Naive thymus-derived CD4-positive, alpha-beta T cell (primary cell): ENCODE measurements around the gene BBS12. TPM values are rescaled to one million over a fixed set of nuclear protein-coding genes. Genes with fewer than 3 reads are reported as not detected.

ENCODE experiments used
- ATAC-seq: fragments of 150-1000 bp; cut with Tn5 transposase; 2 replicates; pipeline ENCODE4 v1.10.0; 2021; ENCODE audit warnings: mild to moderate bottlenecking, moderate library complexity
- CTCF ChIA-PET: fragments of 350-600 bp; sonication (Branson Sonifier 250); formaldehyde crosslinking; loops from one replicate; lab custom pipeline; 2021; ENCODE audit warnings: antibody characterized with exemption; lab: Charles Lee
- POLR2A ChIA-PET: fragments of 350-600 bp; sonication (Branson Sonifier 250); formaldehyde crosslinking; loops from one replicate; lab custom pipeline; 2021; ENCODE audit warnings: antibody characterized with exemption, inconsistent platforms; lab: Charles Lee
- DNase-seq, 9 donors: peaks; one replicate each; pipeline versions ENCODE4 v3.0.0 to v3.0.0-alpha.2; 2020 to 2022; ENCODE audit warnings: mixed read lengths in 1 of 9
- H3K27ac ChIP-seq: one replicate; pipeline ENCODE4 v1.7.0; 2013; ENCODE audit warnings: mild to moderate bottlenecking, low read depth, low read length, moderate library complexity
- H3K27me3 ChIP-seq, 2 donors: one replicate each; pipeline ENCODE4 v1.7.0; 2013; ENCODE audit warnings: low read length in 2 of 2, mild to moderate bottlenecking in 2 of 2, moderate library complexity in 2 of 2; ENCODE audit not compliant: control insufficient read depth in 2 of 2, insufficient read depth in 2 of 2
- H3K36me3 ChIP-seq, 3 experiments: 1 replicate in 2 of 3; 2 replicates in 1 of 3; pipeline ENCODE4 v1.7.0; 2013; ENCODE audit warnings: low read length in 3 of 3, mild to moderate bottlenecking in 3 of 3, moderate library complexity in 1 of 3; ENCODE audit not compliant: insufficient read depth in 3 of 3, control insufficient read depth in 2 of 3
- H3K4me1 ChIP-seq, 2 donors: one replicate each; pipeline ENCODE4 v1.7.0; 2013; ENCODE audit warnings: low read length in 2 of 2, mild to moderate bottlenecking in 2 of 2, moderate library complexity in 1 of 2; ENCODE audit not compliant: control insufficient read depth in 2 of 2, insufficient read depth in 2 of 2
- H3K4me3 ChIP-seq: 2 replicates; pipeline ENCODE4 v1.7.0; 2013; ENCODE audit warnings: mild to moderate bottlenecking, low read length
- H3K9me3 ChIP-seq, 3 experiments: 1 replicate in 2 of 3; 2 replicates in 1 of 3; pipeline ENCODE4 v1.7.0; 2013; ENCODE audit warnings: low read length in 3 of 3; ENCODE audit not compliant: control insufficient read depth in 2 of 3
- H3K27ac Mint-ChIP-seq, 9 donors: one replicate each; pipeline ENCODE4 v1.8.0; 2020 to 2022; ENCODE audit warnings: mixed read lengths in 9 of 9, mild to moderate bottlenecking in 8 of 9, moderate library complexity in 5 of 9, inconsistent platforms in 2 of 9
- H3K27me3 Mint-ChIP-seq, 5 donors: one replicate each; pipeline ENCODE4 v1.8.0; 2021 to 2022; ENCODE audit warnings: mixed read lengths in 5 of 5, mild to moderate bottlenecking in 1 of 5
- H3K36me3 Mint-ChIP-seq, 5 donors: one replicate each; pipeline ENCODE4 v1.8.0; 2020 to 2022; ENCODE audit warnings: mixed read lengths in 5 of 5, mild to moderate bottlenecking in 3 of 5, inconsistent platforms in 1 of 5
- H3K4me1 Mint-ChIP-seq, 7 donors: one replicate each; pipeline ENCODE4 v1.8.0; 2020 to 2022; ENCODE audit warnings: mixed read lengths in 7 of 7, mild to moderate bottlenecking in 3 of 7, inconsistent platforms in 1 of 7
- H3K4me3 Mint-ChIP-seq, 10 donors: one replicate each; pipeline ENCODE4 v1.8.0; 2020 to 2022; ENCODE audit warnings: mild to moderate bottlenecking in 10 of 10, mixed read lengths in 10 of 10, moderate library complexity in 6 of 10, inconsistent platforms in 2 of 10
- H3K9me3 Mint-ChIP-seq, 11 donors: one replicate each; pipeline ENCODE4 v1.8.0; 2020 to 2022; ENCODE audit warnings: mixed read lengths in 11 of 11, mild to moderate bottlenecking in 4 of 11, inconsistent platforms in 1 of 11, moderate library complexity in 1 of 11
- intact Hi-C, 2 donors: fragments of 100-400 bp; cut with micrococcal nuclease; formaldehyde crosslinking; loops; one replicate each; pipeline ENCODE4 v1.15.1; 2023
- polyA plus RNA-seq, 2 donors: library from polyadenylated mRNA; unstranded; fragments of 300-500 nt; fragmentation: Illumina TruSeq; gene quantifications; one replicate each; pipeline ENCODE4 v1.2.3, GENCODE V29; 2021
- total RNA-seq, 6 experiments: library from RNA in 5 of 6; stranded (reverse) in 5 of 6; gene quantifications; 1 replicate in 5 of 6; 2 replicates in 1 of 6; pipeline ENCODE4 v1.2.3 and lab custom pipeline; 2021 to 2026

Gene BBS12
- total and polyA plus RNA-seq, 7 experiments from 2014 or later: 0.71 to 4.3 (median 1.9) TPM

GRCh38 chr4:122722256-122722655, 10.2 kb upstream of the BBS12 start:
- Histone ChIP-seq H3K4me1 (no peaks in the 10 kb centered on the region), H3K4me3 (no peak overlapping the region), H3K27me3 (no peaks in the 10 kb centered on the region), H3K27ac (no peak overlapping the region), H3K9me3 (no peaks in the 10 kb centered on the region), H3K36me3 (no peaks in the 10 kb centered on the region)
- Mint-ChIP-seq H3K4me3 (no peak overlapping the region), H3K27ac (no peak overlapping the region), H3K36me3 (no peaks in the 10 kb centered on the region), H3K9me3 (no peaks in the 10 kb centered on the region), H3K4me1 (no peaks in the 10 kb centered on the region), H3K27me3 (peaks cover 0 to 14% (median 6%) of the 10 kb centered on the region in 5 donors)
- no peak for DNase-seq
- ChIA-PET CTCF (no interaction called here), POLR2A (no interaction called here)
- ATAC-seq: no peak
- intact Hi-C loops: no loop called here

DNA sequence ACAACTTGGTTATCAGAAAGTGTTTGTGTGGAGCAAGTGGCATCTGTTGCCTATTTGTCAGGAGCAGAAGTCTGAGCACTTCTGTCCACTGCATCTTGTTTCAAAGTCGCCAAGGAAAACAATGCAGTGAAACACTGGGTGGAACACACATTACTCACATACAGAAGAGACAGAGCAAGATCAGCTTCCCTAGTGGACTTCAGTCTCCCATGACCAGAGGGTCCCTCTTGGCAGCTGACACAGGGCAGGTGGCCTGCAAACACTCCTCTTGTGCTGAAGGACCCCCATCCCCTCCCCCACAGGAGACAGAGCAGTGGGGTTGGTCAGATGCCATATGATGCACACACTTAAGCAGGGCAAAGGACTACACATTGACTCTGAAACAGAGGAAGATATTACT, 3.6 kb upstream of the BBS12 start:
- ATAC-seq (no peak), DNase-seq (no peak)
- peaks cover 0 to 14% (median 1%) of the 10 kb centered on the region in 5 donors for H3K27me3 Mint-ChIP-seq
- H3K4me1 Mint-ChIP-seq: peaks cover 5 to 30% (median 24%) of the 10 kb centered on the region in 7 donors
- ChIA-PET CTCF (interaction anchor here (1.0 kb wide), 1 partner anchor 12 kb away, joined by 6 read pairs; no protein-coding TSS in a partner anchor), POLR2A (no interaction called here)
- no peak overlapping the region for H3K4me3 Mint-ChIP-seq
- Histone ChIP-seq H3K27ac (no peak overlapping the region), H3K4me3 (no peak overlapping the region), H3K36me3 (no peaks in the 10 kb centered on the region), H3K4me1 (peaks cover 9 to 16% of the 10 kb centered on the region in 2 donors), H3K9me3 (no peaks in the 10 kb centered on the region), H3K27me3 (no peaks in the 10 kb centered on the region)
- H3K36me3 Mint-ChIP-seq: no peaks in the 10 kb centered on the region
- H3K9me3 Mint-ChIP-seq: no peaks in the 10 kb centered on the region
- H3K27ac Mint-ChIP-seq: no peak overlapping the region
- intact Hi-C loops: no loop called here

- H3K4me1 ChIP-seq: peaks cover 9 to 17% of the 10 kb centered on the region in 2 donors
- no peaks in the 10 kb centered on the region for H3K27me3 ChIP-seq
- Mint-ChIP-seq H3K4me1 (peaks cover 6 to 44% (median 36%) of the 10 kb centered on the region in 7 donors), H3K27me3 (no peaks in the 10 kb centered on the region), H3K27ac (peak overlapping the region; percentile 92 to 99 (median 98)), H3K4me3 (peak overlapping the region in 7 of 10 donors; percentile 96 to 100 (median 97)), H3K36me3 (peaks cover 0 to 12% (median 4%) of the 10 kb centered on the region in 5 donors), H3K9me3 (no peaks in the 10 kb centered on the region)
- POLR2A ChIA-PET: interaction anchor here (1.0 to 3.0 kb wide), 5 partner anchors 8 to 932 kb away, joined by 3 to 9 read pairs (median 4); partner anchors contain the start of gene NUDT6
- H3K9me3 ChIP-seq: no peaks in the 10 kb centered on the region
- peak overlapping the region; percentile 72 for H3K27ac ChIP-seq
- H3K4me3 ChIP-seq: peak overlapping the region; percentile 46
- DNase-seq: no peak
- CTCF ChIA-PET: interaction anchor here (0.6 to 2.7 kb wide), 6 partner anchors 7 to 1725 kb away, joined by 3 to 13 read pairs (median 3); no protein-coding TSS in a partner anchor
- H3K36me3 ChIP-seq: no peaks in the 10 kb centered on the region
- intact Hi-C loops: loop anchor here (1.0 to 10.0 kb wide), 22 partner anchors 14 to 1981 kb away; partner anchors contain the start of genes BBS7 (in 2 of the 2), SPRY1 (in 2 of the 2), ANKRD50 (in 1 of the 2) and ANXA5 (in 1 of the 2)
- ATAC-seq: no peak
Observed at GRCh38 chr4:122731676-122732075, 828 bp upstream of the BBS12 start.

DNA sequence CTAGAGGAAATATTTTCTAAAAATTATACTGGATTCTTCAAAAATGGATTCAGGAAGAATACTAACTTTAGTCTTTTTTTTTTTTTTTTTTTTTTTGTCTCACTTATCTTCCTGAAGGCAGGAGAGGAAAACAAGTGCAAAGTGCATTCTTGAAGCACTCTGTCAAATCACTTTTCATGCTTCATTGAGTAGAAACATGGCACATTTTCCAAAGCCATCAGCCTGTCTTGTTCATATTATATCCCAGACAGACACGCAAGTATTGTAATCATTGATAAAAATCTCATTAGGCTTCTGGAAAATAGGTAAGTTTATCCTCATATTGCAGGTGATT, 1.2 kb downstream of the BBS12 start:
- intact Hi-C loops: loop anchor here (2.0 to 10.0 kb wide), 10 partner anchors 23 to 1979 kb away; partner anchors contain the start of genes ANKRD50 (in 1 of the 2), BBS7 (in 1 of the 2), EXOSC9 (in 1 of the 2) and PRDM5 (in 1 of the 2)
- Mint-ChIP-seq H3K27me3 (no peaks in the 10 kb centered on the region), H3K9me3 (peaks cover 0 to 4% (median 0%) of the 10 kb centered on the region in 11 donors), H3K4me1 (peaks cover 6 to 44% (median 36%) of the 10 kb centered on the region in 7 donors), H3K36me3 (peaks cover 0 to 24% (median 14%) of the 10 kb centered on the region in 5 donors), H3K27ac (peak overlapping the region; percentile 92 to 99 (median 98)), H3K4me3 (peak overlapping the region; percentile 42 to 100 (median 97))
- ChIA-PET POLR2A (interaction anchor here (0.9 to 3.0 kb wide), 2 partner anchors 190 to 276 kb away, joined by 3 to 9 read pairs; partner anchors contain the start of gene NUDT6), CTCF (interaction anchor here (1.8 kb wide), 1 partner anchor 189 kb away, joined by 4 read pairs; the partner anchor contains the start of gene NUDT6)
- no peak for DNase-seq
- Histone ChIP-seq H3K27me3 (no peaks in the 10 kb centered on the region), H3K9me3 (no peaks in the 10 kb centered on the region), H3K4me3 (no peak overlapping the region), H3K4me1 (peaks cover 9 to 17% of the 10 kb centered on the region in 2 donors), H3K27ac (peak overlapping the region; percentile 74), H3K36me3 (no peaks in the 10 kb centered on the region)
- ATAC-seq: no peak

DNA sequence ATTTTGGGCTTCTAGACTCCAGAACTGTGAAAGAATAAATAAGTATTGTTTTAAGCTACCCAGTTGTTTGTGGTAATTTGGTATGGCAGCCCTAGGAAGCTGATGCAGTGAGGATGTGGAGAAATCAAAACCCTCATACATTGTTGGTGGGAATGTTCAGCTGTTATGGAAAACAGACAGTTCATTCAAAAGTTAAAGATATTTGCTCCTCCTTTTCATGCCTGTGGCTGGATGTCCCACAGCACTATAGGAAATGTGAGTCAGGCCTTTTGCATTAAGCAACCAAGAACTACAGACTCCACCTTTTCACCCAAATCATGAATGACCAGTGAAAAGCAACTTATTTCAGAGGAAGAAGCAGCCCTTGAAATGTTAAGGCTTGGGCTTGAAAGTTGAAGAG, 6.7 kb downstream of the BBS12 start:
- Mint-ChIP-seq H3K36me3 (peaks cover 10 to 58% (median 34%) of the 10 kb centered on the region in 5 donors), H3K4me1 (peaks cover 0 to 14% (median 6%) of the 10 kb centered on the region in 7 donors), H3K4me3 (no peak overlapping the region), H3K27ac (no peak overlapping the region), H3K27me3 (no peaks in the 10 kb centered on the region), H3K9me3 (peaks cover 0 to 30% (median 5%) of the 10 kb centered on the region in 11 donors)
- CTCF ChIA-PET: no interaction called here
- Histone ChIP-seq H3K27ac (no peak overlapping the region), H3K36me3 (peaks cover 0 to 14% (median 0%) of the 10 kb centered on the region in 3 experiments), H3K4me3 (no peak overlapping the region), H3K27me3 (no peaks in the 10 kb centered on the region), H3K9me3 (peaks cover 0 to 7% (median 6%) of the 10 kb centered on the region in 3 experiments), H3K4me1 (no peaks in the 10 kb centered on the region)
- POLR2A ChIA-PET: no interaction called here
- no peak for ATAC-seq
- intact Hi-C loops: loop anchor here in 1 of 2 donors (10.0 kb wide), 1 partner anchor 1814 kb away; the partner anchor contains the start of gene PRDM5
- no peak for DNase-seq

DNA sequence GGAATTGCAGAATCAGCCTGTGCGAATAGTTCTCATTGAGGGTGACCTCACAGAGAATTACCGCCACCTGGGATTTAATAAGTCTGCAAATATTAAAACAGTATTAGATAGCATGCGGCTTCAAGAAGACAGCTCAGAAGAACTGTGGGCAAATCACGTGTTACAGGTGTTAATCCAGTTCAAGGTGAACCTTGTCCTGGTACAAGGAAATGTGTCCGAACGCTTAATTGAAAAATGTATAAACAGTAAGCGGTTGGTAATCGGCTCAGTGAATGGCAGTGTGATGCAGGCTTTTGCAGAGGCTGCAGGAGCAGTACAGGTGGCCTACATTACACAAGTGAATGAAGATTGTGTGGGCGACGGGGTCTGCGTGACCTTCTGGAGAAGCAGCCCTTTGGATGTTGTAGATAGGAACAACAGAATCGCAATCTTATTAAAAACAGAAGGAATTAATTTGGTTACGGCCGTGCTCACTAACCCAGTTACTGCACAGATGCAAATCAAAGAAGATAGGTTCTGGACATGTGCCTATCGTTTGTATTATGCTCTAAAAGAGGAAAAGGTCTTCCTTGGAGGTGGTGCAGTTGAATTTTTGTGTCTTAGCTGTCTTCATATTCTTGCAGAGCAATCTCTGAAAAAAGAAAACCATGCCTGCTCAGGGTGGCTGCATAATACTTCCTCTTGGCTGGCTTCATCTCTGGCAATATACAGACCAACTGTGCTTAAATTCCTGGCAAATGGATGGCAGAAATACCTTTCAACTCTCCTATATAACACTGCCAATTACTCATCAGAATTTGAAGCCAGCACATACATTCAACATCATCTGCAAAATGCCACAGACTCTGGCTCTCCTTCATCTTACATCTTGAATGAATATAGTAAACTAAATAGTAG, 10.7 kb downstream of the BBS12 start:
- peaks cover 0 to 12% (median 6%) of the 10 kb centered on the region in 3 experiments for H3K9me3 ChIP-seq
- no peak for ATAC-seq
- Mint-ChIP-seq H3K27me3 (no peaks in the 10 kb centered on the region), H3K36me3 (peaks cover 10 to 47% (median 34%) of the 10 kb centered on the region in 5 donors), H3K4me3 (no peak overlapping the region), H3K27ac (no peak overlapping the region), H3K4me1 (peaks cover 0 to 22% (median 0%) of the 10 kb centered on the region in 7 donors), H3K9me3 (peaks cover 0 to 39% (median 11%) of the 10 kb centered on the region in 11 donors)
- no peak for DNase-seq
- no peaks in the 10 kb centered on the region for H3K4me1 ChIP-seq
- ChIA-PET POLR2A (no interaction called here), CTCF (no interaction called here)
- intact Hi-C loops: no loop called here
- no peak overlapping the region for H3K27ac ChIP-seq
- no peak overlapping the region for H3K4me3 ChIP-seq
- peaks cover 0 to 14% (median 0%) of the 10 kb centered on the region in 3 experiments for H3K36me3 ChIP-seq
- H3K27me3 ChIP-seq: no peaks in the 10 kb centered on the region
